GM21786 (cell line): ENCODE data around the gene PPP1CC.
"Not testable (repeated sequence)": the region's sequence is repeated elsewhere in the genome, so short reads cannot be mapped to it uniquely, and the experiment has no call there.

Experiments
- ATAC-seq: cut with Tn5 transposase; IDR thresholded peaks from one replicate; pipeline ENCODE4 v1.9.1; 2021; ENCODE audit not compliant: unreplicated experiment

Gene PPP1CC

DNA sequence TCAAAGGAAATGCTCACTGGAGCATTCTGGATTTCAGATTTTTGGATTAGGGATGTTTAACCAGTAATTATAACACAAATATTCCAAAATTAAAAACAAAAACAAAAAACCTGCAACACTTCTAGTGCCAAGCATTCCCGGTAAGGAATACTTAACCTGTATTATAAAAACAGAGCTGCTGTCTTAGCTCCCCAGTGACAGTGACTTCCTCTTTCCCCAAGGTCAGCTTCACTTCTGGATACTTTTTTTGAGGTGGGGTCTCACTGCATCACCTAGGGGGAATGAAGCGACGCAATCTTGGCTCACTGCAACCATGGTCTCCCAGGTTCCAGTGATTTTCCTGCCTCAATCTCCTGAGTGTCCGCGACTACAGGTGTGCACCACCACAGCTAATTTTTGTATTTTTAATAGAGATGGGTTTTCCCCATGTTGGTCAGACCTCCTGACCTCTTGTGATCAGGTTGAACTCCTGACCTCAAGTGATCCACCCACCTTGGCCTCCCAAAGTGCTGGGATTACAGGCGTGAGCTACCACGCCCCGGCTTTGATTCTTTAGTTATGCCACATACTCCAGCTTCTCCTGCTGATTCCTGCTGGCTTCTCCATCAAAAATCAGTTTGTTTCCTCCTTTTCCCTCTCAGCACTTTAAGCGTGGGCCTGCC, 15.9 kb downstream of the PPP1CC start:
- no peak for ATAC-seq

DNA sequence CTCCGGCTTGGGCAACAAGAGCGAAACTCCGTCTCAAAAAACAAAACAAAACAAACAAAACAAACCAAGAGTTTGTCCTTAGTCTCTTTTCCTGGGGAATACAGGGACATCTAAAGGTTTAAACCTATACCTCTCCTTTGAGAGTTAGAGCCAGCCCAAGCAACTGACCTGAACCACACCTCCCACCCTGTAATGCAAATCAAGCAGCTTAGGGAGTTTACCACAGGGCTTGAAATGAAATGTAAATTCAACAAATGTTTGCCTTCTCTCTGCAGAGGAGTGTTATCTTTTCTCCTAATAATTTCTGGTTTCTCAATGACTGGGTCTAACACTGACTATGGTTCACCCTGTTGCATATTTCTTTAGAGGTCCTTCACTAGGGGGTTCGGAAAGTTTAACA, 16.7 kb downstream of the PPP1CC start:
- no peak for ATAC-seq

DNA sequence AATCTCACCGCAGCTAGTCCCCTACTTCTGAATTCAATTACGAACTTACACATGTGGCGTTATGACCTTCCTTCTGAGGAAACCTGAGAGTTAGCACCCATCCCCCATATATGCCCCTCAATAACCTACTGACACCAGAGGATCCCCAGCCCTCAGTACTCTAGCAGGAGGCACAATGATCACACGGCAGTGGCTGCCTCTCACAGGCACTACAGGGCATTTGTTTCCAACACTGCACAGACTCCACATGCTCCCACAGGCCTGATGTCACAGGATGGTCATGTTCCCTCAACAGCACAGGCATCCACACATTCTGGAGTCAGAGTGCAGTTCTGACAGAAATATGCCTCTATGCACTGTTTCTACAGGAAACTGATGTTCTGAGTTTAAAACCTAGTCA, 17.4 kb downstream of the PPP1CC start:
- ATAC-seq = no peak

DNA sequence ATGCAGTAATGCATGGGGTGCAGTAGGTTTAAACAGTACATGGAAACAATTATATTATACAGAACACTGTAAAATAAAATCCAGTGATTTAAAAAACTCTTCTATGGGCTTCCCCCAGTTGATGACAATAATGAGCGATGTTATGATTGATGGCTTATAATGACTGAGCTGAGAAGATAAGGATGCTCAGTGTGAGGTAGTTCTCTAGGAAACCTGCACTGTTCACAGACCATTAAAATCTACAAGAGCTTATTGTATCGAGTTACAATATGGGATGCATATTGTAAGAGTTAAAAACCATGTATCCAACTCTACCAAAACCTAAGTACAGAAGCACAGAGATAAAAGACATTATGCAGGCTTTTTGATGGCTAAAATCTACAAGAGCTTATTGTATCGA, 19.8 kb downstream of the PPP1CC start:
- ATAC-seq = not testable (repeated sequence)

DNA sequence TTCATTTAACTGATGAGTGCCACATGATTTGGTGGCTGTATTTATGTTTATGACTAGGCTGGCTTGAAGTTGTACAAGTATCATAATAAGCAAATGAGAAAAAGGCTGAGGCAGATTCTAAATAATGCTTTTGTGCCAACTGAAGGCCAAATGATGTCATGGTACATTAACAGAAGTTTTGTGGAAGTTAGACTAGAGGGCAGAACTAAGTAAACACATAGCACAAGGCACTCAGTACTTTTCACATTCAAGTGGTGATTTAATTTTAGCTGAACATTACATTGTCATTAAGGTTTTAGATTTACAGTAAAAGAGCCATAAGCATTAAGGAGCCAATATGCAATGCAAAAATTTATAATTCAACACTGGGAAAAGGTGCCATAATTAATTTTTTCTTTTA, 21.1 kb downstream of the PPP1CC start:
- ATAC-seq = no peak

DNA sequence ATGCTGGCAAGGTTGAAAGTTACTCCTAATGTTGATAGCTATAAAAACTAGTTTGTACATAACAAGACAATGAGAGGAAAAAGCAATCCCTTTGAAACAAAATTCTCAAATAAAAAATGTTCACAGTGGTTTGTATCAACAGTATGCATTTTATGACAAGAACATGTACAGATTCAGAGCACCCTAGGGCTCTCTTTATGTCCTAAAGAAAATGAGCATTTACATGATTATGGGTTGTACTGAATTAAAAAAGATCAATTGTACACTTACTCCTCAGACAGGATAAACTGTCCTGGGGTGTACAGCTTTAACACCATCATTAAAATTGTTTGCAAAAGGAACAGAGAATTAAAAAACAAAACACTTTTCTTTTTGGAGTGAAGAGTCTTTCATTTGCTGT, 22.2 kb downstream of the PPP1CC start:
- ATAC-seq = no peak

DNA sequence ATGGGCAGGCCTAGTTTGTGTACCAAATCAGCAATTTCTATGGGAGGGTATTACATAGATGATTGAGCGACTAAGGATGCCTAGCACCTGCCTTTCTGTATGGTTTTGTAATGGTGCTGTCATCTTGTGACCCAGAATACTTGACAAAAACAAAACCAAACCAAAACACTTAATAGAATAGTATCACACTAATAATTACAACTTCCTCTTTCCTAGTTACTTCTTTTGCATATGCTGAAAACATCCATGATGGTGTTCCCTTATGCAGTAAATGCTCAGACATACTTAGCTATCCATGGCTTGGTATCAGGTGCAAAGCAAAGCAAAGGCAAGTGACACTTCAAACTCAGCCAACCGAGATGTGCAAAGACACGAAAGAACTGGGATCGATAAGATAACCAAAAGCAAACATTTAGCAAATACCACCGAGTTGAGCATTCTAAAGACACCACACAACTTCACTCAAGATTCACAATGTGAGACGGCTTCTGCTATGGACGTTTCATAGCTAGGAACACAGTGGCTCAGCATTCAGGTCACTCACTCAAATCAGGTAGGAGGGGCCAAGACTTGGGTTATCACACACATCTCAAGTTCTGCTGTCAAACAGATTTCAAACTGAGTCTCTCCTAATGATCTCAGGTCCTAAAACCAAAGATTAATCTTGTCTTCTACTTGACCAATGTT, 24.3 kb downstream of the PPP1CC start:
- ATAC-seq = no peak

DNA sequence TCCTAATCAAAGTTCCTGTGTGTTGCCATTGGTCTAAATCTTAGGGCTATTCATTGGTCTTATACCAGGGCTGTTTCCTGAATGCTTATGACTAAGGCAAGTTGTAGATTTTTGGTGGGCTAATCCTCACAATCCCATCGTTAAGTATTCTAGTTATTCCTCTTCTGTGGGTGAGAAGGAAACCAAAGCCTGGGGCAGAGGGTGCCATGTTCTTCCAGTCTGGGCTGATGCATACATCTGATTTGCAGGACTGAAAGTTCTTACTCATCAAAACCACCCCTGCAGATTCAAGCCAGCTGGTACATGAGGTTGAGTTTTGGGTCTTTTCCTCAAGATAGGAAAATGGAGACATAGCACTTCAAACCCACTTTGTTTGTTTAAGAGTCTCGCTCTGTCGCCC, 25.7 kb downstream of the PPP1CC start:
- ATAC-seq = no peak

DNA sequence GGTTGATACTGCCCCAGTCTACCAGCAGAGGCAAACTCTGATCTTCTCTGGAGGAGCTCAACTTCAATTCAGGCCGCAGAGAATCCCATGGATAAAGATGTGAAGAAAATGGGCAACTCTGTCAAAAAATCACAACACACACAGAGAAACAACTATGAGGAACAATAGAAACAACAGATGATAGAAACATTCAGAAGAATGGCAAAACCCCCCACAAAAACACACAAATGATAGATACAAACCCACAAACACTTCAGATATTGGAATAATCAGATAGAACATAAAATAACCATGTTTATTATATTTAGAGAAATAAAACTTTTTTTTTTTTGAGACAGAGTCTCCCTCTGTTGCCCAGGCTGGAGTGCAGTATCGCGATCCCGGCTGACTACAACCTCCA, 33.8 kb downstream of the PPP1CC start:
- ATAC-seq = no peak

DNA sequence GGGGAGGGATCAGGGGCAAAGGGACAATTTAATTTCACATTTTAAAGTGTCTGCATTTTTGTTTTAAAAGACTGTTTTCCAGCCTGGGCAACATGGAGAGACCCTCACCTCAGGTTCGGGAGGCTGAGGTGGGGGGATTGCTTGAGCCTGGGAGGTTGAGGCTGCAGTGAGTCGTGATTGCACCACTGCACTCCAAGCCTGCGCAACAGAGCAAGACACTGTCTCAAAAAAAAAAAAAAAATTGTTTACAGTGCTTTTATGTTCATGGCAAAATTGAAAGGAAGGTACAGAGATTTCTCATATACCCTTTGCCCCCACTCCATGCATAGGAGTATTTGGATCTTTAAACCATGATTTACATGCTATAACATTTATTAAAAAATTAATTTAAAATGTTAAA, 37.4 kb downstream of the PPP1CC start:
- ATAC-seq = no peak

DNA sequence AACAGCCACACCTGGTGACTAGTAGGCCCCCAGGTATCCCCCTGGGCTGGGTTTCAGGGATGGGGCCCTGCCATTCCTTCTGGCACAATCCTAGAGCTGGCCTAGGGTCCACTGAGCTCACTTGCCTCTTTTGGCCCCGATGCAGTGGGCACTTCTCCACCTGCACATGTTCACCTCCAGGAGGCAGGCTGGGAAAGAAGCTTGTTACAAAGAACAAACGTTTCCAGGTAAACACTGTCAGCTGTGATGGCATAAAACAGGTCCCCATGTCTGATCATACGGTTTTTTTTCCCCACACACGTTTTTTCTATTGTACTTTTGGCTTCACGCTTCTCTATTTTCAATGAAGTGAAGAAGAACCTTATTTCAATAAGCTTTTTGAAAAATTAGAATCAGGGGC, 37.9 kb downstream of the PPP1CC start:
- ATAC-seq = no peak

DNA sequence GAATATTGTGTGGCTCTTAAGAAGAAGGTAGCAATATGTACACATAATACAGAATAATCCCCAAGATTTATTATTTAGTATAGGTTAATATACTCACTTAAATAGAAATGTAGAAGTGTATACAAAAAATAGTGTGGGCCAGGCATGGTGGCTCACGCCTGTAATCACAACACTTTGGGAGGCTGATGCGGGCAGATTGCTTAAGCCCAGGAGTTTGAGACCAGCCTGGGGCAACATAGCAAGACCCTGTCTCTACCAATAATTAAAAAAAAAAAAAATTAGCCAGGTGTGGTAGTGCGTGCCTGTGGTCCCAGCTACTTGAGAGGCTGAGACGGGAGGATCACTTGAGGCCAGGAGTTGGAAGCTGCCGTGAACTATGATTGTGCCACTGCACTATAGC, 38.5 kb downstream of the PPP1CC start:
- no peak for ATAC-seq

DNA sequence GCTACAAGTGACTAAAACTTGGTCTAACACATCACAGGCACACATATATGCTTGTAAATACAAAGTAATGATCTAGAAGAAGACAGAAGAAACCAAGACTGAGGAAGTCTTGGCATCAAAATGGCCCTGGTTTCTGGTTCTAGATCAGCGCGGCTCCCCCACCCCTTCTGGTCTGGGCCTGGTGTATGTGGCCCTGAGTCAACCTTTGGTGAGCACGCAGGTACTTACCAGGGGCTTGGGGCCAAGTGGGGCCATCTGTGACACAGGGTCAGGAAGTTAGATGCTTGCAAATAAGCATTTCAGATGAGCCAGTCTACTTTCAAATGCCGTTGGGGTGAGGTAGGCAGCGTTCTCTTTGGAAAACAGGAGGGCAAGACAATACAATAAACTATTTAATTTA, 40.6 kb downstream of the PPP1CC start:
- no peak for ATAC-seq

DNA sequence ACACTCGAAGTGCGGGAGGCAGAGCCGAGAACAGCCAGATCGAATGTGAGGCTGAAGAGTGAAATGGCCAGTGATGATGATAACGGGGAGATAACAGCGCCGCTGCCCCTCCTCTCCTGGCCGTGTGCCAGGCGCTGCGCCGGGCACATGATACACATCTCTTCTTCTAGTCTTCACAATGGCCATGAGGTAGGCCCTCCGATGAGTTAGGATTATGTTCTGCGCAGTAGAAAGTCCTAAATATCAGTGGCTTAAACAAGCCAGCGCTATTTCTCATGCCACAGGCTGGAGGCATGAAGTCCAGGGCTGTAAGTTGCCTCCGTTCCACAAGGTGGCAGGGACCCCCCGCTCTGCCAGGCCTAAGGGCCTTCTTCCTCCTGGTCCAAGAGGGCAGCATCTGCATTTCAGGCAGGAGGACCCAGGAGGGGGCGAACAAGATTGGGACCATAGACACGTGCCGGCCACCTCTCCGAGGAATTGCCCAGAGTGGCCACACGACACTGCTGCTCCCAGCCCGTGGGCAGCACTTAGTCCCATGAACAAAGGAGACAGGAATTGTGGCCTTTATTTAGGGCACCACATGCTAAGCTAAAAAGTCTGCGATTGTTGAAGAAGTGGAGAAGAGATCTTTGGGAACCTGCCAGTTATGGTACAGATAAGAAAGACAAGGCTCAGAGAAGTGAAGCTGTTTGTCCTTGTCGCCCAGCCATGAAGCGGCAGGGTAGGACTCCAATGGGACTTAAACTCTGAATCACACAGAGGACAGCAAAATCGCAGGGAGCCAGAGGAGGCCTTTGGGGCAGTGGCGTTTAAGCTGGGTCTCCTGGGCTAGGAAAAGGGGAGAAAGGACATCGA, 42.9 kb downstream of the PPP1CC start:
- ATAC-seq = no peak

DNA sequence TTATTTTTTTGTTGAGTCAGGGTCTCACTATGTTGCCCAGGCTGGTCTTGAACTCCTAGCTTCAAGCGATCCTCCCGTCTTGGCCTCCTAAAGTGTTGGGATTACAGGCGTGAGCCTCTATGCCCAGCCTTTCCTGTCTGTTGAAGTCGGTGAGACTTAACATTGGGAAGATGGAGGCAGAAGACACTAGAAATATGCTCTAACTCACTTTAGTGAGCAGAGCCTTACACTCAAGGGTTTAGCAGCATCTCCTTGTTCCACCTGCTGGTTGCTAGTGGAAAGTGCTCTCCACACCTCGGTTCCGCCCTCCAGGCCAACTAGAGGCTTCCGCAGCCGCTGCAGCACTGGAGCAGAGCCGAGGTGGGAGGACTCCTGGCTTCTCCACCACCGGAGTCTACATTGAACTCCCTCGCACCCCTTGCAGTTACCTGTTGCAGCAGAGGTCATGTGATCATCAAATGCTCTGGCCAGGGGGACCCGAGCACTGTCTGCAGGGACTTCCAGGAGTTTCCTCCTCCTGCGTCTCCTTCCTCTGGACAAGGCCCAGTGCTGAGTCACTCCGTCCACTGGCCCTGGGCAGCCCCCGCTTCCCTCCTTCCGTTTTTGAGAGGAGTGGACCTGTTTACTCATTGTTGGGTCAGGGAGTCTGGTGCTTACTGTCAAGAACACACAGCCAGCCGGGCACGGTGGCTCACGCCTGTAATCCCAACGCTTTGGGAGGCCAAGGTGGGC, 44.4 kb downstream of the PPP1CC start:
- peak; percentile 79 for ATAC-seq

DNA sequence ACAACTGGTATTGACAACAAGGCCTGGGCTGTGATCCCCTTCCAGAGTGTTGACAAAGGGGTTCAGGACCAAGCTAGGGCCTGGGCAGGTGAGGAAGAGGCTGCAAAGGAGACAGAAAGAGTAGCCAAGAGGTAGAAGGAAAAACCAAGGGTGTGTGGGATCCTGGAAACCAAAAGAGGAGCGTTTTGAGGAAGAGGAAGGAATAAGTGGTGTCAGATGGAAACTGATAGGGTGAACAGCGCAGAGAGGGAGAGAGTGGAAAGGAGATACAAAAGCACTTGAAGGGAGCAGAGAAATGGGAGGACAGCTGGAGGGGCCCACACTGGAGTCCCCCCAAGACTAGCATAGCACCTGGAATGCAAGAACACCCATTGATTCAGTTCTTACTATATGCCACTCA, 45.5 kb downstream of the PPP1CC start:
- no peak for ATAC-seq

DNA sequence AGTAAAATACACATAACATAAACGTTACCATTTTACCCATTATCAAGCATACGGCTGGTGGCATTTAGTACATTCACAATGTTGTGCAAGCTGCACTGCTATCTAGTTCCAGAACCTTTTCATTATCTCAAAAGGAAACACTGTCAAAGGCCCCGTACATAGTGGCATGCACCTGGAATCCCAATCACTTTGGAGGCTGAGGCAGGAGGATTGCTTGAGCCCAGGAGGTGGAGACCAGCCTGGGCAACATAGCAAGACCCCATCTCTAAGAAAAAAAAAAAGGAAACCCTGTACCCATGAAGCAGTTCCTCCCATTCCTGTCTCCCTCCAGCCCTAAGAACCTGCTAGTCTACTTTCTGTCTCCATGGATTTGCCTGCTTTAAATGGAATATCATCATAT, 46.4 kb downstream of the PPP1CC start:
- ATAC-seq = no peak

DNA sequence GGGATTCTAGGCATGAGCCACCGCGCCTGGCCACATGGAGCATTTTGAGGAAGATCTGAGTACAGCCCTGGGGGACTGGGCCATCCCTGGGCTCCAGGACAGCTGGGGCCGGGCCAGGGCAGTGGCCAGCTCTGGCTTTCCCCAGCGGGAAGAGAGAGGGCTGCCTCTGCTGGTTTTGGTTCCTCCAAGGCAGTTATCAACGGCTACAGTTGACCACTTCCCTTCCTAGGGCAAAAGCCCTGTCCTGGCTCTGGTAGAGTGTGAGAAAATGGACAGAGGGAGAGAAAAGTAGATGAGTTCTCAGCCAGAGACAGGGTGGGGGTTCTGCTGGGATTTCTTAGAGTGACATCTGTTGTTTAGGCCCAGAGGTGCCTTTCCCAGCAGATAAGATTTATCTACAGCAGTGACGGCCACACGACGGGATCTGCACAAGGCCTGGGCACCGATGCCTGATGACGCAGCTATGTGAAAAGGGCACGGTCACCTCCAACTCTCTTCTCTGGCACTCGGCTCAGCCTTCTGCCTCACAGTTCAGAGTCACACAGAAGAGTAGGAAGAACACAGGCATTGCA, 48.3 kb downstream of the PPP1CC start:
- no peak for ATAC-seq

DNA sequence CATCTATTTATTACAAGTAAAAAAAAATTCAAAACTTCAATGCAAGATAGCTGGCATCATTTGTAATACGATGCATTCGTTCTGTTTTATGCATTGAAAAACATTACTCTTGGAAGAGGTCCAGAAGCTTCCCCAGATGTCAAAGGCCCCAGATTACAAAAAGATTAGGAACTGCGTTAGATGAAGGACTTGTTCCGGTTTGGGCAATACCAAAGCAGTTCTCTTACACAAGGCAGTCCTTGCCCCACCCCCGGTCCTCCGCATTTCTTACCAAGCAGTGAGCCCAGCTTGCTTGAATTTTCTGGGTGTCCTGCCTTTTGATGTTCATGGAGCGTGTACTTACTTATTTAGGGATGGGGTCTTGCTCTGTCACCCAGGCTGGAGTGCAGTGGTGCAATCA, 49.0 kb downstream of the PPP1CC start:
- ATAC-seq = no peak

DNA sequence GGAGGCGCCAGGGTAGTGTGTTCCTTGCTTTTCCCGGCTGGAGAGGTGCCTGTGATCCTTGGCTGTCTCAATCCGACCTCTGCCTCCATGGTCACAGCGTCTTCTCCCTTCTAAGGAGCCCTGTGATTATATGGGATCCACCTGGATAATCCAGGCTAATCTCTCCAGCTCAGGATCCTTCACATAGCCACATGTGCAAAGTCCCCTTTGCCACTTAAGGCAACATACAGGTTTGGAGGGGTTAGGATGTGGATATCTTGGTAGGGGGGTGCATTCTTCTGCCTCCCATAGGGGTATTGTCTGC, 52.6 kb downstream of the PPP1CC start:
- ATAC-seq = no peak
